ENCODE data around the gene PDE7B.

PDE7B gene

DNA sequence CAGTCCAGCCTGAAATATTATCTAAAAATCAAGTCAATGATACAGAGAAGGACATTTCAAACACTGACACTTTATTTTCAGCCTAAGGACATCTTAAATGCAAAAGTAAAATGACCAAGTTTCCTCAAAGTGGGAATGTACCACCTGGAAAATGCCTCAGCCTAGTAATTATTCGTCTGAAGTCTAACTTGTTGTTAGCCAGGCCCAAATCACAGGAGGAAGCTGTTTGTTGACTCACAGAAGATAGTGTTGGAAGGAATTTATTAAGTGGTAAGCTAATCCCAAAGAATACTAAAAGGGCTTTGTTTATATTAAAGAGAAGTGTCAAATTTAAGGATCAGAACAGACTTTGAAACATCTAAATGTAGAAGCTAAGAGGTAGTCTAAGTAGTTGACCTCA lies 2.5 kb downstream of the PDE7B start:
- no peaks in the 10 kb centered on the region for H3K79me2 ChIP-seq (ENCODE audit: insufficient read depth, low read length)
- no peak overlapping the region for H3K27ac ChIP-seq (ENCODE audit: low read depth, low read length, poor library complexity, severe bottlenecking)
- no peaks in the 10 kb centered on the region for H3K9me3 ChIP-seq (ENCODE audit: low read length)
- H3F3A ChIP-seq (ENCODE audit: insufficient read depth, low read length) = no peaks in the 10 kb centered on the region
- TF ChIP-seq EZH2 (IDR thresholded peaks at IDR 0.05; ENCODE audit: borderline replicate concordance, low read length) = no peak
- no peak for TF ChIP-seq CTCF (IDR thresholded peaks at IDR 0.05; ENCODE audit: low read length)
- no peak overlapping the region for H2AFZ ChIP-seq (ENCODE audit: low read length)
- no peak overlapping the region for H3K9ac ChIP-seq (ENCODE audit: low read length)
- H3K4me2 ChIP-seq (ENCODE audit: low read length) = no peak overlapping the region
- H3K4me3 ChIP-seq (ENCODE audit: low read depth, low read length, poor library complexity, severe bottlenecking) = no peak overlapping the region
- no peaks in the 10 kb centered on the region for H3K36me3 ChIP-seq (ENCODE audit: insufficient read depth, low read length)
- no peaks in the 10 kb centered on the region for H3K4me1 ChIP-seq (ENCODE audit: insufficient read depth, low read length, severe bottlenecking)
- no peaks in the 10 kb centered on the region for H3K27me3 ChIP-seq (ENCODE audit: insufficient read depth, low read length)
- H4K20me1 ChIP-seq (ENCODE audit: insufficient read depth, low read length) = no peaks in the 10 kb centered on the region
- H3K9me2 ChIP-seq (ENCODE audit: low read depth, low read length) = no peaks in the 10 kb centered on the region

GRCh38 chr6:135854799-135855198 lies 3.3 kb downstream of the PDE7B start:
- no peak overlapping the region for H3K4me2 ChIP-seq (ENCODE audit: low read length)
- H3K79me2 ChIP-seq (ENCODE audit: insufficient read depth, low read length) = no peaks in the 10 kb centered on the region
- H3K36me3 ChIP-seq (ENCODE audit: insufficient read depth, low read length) = no peaks in the 10 kb centered on the region
- no peaks in the 10 kb centered on the region for H3F3A ChIP-seq (ENCODE audit: insufficient read depth, low read length)
- no peak overlapping the region for H2AFZ ChIP-seq (ENCODE audit: low read length)
- TF ChIP-seq EZH2 (IDR thresholded peaks at IDR 0.05; ENCODE audit: borderline replicate concordance, low read length) (no peak), CTCF (IDR thresholded peaks at IDR 0.05; ENCODE audit: low read length) (no peak)
- no peak overlapping the region for H3K4me3 ChIP-seq (ENCODE audit: low read depth, low read length, poor library complexity, severe bottlenecking)
- H3K4me1 ChIP-seq (ENCODE audit: insufficient read depth, low read length, severe bottlenecking) = no peaks in the 10 kb centered on the region
- H3K27me3 ChIP-seq (ENCODE audit: insufficient read depth, low read length) = no peaks in the 10 kb centered on the region
- H3K9me3 ChIP-seq (ENCODE audit: low read length) = no peaks in the 10 kb centered on the region
- H3K9me2 ChIP-seq (ENCODE audit: low read depth, low read length) = no peaks in the 10 kb centered on the region
- H4K20me1 ChIP-seq (ENCODE audit: insufficient read depth, low read length) = no peaks in the 10 kb centered on the region
- no peak overlapping the region for H3K27ac ChIP-seq (ENCODE audit: low read depth, low read length, poor library complexity, severe bottlenecking)
- no peak overlapping the region for H3K9ac ChIP-seq (ENCODE audit: low read length)

DNA sequence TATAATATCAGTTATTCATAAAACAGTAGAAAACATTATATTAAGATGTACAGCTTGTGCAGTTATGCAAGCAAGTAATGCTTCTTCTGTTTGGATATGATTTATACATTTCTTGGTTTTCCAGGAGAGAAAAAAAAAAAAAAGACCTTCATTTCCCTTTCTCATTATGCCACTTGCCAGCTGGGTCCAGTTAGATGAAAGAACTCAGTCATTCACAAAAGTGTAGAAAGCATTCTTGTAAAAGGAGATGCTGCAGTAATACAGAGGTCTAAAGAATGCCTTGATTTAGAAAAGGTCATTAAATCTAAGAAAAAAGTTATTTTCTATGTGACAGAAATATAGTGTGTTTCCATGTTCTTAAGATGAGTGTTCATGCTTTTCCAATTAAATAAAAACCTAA lies 7.4 kb downstream of the PDE7B start:
- H3K36me3 ChIP-seq (ENCODE audit: insufficient read depth, low read length) = no peaks in the 10 kb centered on the region

More for the DNA sequence above, 7.4 kb downstream of the PDE7B start:
- Histone ChIP-seq H3K27me3 (ENCODE audit: insufficient read depth, low read length) (no peaks in the 10 kb centered on the region), H2AFZ (ENCODE audit: low read length) (no peak overlapping the region), H3K9me3 (ENCODE audit: low read length) (no peaks in the 10 kb centered on the region), H3K79me2 (ENCODE audit: insufficient read depth, low read length) (no peaks in the 10 kb centered on the region), H3K4me1 (ENCODE audit: insufficient read depth, low read length, severe bottlenecking) (no peaks in the 10 kb centered on the region), H4K20me1 (ENCODE audit: insufficient read depth, low read length) (no peaks in the 10 kb centered on the region), H3K4me3 (ENCODE audit: low read depth, low read length, poor library complexity, severe bottlenecking) (no peak overlapping the region), H3K9ac (ENCODE audit: low read length) (no peak overlapping the region), H3F3A (ENCODE audit: insufficient read depth, low read length) (no peaks in the 10 kb centered on the region), H3K27ac (ENCODE audit: low read depth, low read length, poor library complexity, severe bottlenecking) (no peak overlapping the region), H3K9me2 (ENCODE audit: low read depth, low read length) (no peaks in the 10 kb centered on the region), H3K4me2 (ENCODE audit: low read length) (no peak overlapping the region)
- TF ChIP-seq CTCF (IDR thresholded peaks at IDR 0.05; ENCODE audit: low read length) = no peak
- TF ChIP-seq EZH2 (IDR thresholded peaks at IDR 0.05; ENCODE audit: borderline replicate concordance, low read length) = no peak

Data from OCI-LY1 (cell line).